Left lobe of liver (tissue), 2 donors: ENCODE results near the gene TPCN1. TPM values are rescaled to one million over a fixed set of nuclear protein-coding genes. Genes with fewer than 3 reads are reported as not detected.

ENCODE experiments used
- ATAC-seq: fragments of 200-7000 bp; cut with Tn5 transposase; one replicate; pipeline ENCODE4 v1.9.1; 2020; ENCODE audit warnings: mild to moderate bottlenecking, moderate library complexity
- DNase-seq: peaks from one replicate; pipeline ENCODE4 v3.0.0-alpha.2; 2020; ENCODE audit warnings: low spot score
- total RNA-seq: library from RNA; stranded (reverse); gene quantifications from one replicate; pipeline ENCODE4 v1.2.1, GENCODE V29; 2021
- donor health status: DM: no; HTN: no; CAD: no; lungs with moderate emphysema.
- donor health status: DM: no; HTN: yes; CAD: no.

TPCN1 gene
- total RNA-seq, 1 donor from 2014 or later: 33.1 TPM

- ATAC-seq (no peak), DNase-seq (no peak)
Measured at GRCh38 chr12:113329022-113329790, 107.9 kb downstream of the TPCN1 start.

- DNase-seq (no peak), ATAC-seq (no peak)
Measured at GRCh38 chr12:113329791-113330417, 108.6 kb downstream of the TPCN1 start.

- DNase-seq: no peak
- ATAC-seq: no peak
Measured at GRCh38 chr12:113330505-113330904, 109.2 kb downstream of the TPCN1 start.

- ATAC-seq: no peak
- DNase-seq: no peak
Measured at GRCh38 chr12:113332688-113333417, 111.6 kb downstream of the TPCN1 start.

- no peak for DNase-seq
Measured at GRCh38 chr12:113333418-113333750, 112.1 kb downstream of the TPCN1 start.

GRCh38 chr12:113333877-113334785 lies 112.9 kb downstream of the TPCN1 start:
- DNase-seq: no peak
- ATAC-seq: peak; percentile 40

More at GRCh38 chr12:113333418-113333750, 112.1 kb downstream of the TPCN1 start:
- no peak for ATAC-seq

- DNase-seq (peak; percentile 94), ATAC-seq (peak; percentile 99)
Measured at GRCh38 chr12:113334786-113335539, 113.7 kb downstream of the TPCN1 start, which contains the start of gene SLC8B1. Gene SLC8B1, minus strand, starts transcription at chr12:113335109. Its CDS starts 2,231 bp downstream, at chr12:113332878.

- DNase-seq (no peak), ATAC-seq (no peak)
Measured at GRCh38 chr12:113339540-113339939, 118.3 kb downstream of the TPCN1 start.

GRCh38 chr12:113340061-113340460 lies 118.8 kb downstream of the TPCN1 start:
- ATAC-seq (no peak), DNase-seq (no peak)

- peak; percentile 26 for ATAC-seq
- DNase-seq: no peak
Measured at GRCh38 chr12:113341535-113341934, 120.3 kb downstream of the TPCN1 start.

GRCh38 chr12:113345318-113345717 lies 124.1 kb downstream of the TPCN1 start:
- ATAC-seq: no peak
- no peak for DNase-seq

GRCh38 chr12:113346353-113346752 lies 125.1 kb downstream of the TPCN1 start:
- ATAC-seq (no peak), DNase-seq (no peak)

GRCh38 chr12:113347107-113347506 lies 125.8 kb downstream of the TPCN1 start:
- ATAC-seq (no peak), DNase-seq (no peak)

- DNase-seq (no peak), ATAC-seq (no peak)
Measured at GRCh38 chr12:113347892-113348291, 126.6 kb downstream of the TPCN1 start.

Other genes with a start within 250 kb of the TPCN1 start
- 6.4 TPM for gene OAS2, start 242.9 kb upstream of the TPCN1 start, total RNA-seq
- 24.5 TPM for gene DTX1, start 164.7 kb upstream of the TPCN1 start, total RNA-seq
- gene RASAL1, start 85.7 kb upstream of the TPCN1 start, total RNA-seq: 0.25 TPM
- not detected for gene CFAP73, start 71.7 kb upstream of the TPCN1 start, total RNA-seq
- 33.5 TPM for gene DDX54, start 36.0 kb upstream of the TPCN1 start, total RNA-seq
- gene RITA1, start 35.7 kb upstream of the TPCN1 start, total RNA-seq: 28.4 TPM
- 23.2 TPM for gene SLC8B1, start 113.6 kb downstream of the TPCN1 start, total RNA-seq
- gene PLBD2, start 137.1 kb downstream of the TPCN1 start, total RNA-seq: 23.3 TPM
- gene SDS, start 182.4 kb downstream of the TPCN1 start, total RNA-seq: 680 TPM
- gene SDSL, start 200.9 kb downstream of the TPCN1 start, total RNA-seq: 93.0 TPM